IPS-NIHi7 (cell line): ENCODE measurements around the gene DDX41.
A peak's percentile ranks its signal among the peaks of the same experiment; 100 is the strongest.
"Not testable (repeated sequence)": the region's sequence is repeated elsewhere in the genome, so short reads cannot be mapped to it uniquely, and the experiment has no call there.

ENCODE experiments used
- DNase-seq: peaks from one replicate; pipeline ENCODE4 v3.0.0; 2012; ENCODE audit warnings: mixed read lengths; ENCODE audit errors: extremely low spot score

Gene DDX41

DNA sequence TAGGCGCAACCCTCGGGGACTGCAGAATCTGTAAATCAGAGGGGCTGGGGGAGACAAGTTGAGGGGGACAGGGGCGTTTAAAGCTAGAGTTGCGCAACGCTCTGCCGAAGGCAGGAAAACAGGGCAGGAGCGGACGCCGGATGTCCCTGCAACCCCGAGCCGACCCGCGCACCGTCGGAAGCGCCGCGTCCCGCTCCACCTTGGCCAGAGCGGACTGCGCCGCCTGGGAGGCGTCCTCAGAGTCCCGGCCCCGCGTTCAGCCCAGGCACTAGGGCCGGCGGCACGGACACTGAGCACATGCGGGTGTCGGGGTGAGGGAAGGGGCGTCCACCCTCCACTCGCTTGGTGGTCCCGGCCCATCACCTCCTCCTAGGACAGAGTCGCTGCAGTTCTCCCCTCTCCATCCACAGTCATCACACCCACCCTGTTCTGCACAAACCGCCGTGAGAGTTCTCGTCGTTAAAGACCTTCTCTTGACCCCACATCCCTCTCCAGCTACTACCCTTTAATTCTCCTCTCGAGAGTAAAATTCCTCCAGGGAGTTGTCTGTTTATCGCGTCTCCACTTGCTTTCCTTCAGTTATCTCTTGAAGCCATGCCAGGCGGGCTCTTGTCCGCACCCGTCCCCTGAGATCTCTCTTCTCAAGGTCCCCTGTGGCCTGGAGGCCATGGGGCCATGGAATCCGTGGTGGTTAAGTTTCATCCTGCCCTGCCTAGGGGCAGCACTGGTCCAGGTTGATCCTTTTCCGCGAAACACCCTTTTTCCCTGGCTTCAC lies 18.6 kb downstream of the DDX41 start:
- DNase-seq = no peak

DNA sequence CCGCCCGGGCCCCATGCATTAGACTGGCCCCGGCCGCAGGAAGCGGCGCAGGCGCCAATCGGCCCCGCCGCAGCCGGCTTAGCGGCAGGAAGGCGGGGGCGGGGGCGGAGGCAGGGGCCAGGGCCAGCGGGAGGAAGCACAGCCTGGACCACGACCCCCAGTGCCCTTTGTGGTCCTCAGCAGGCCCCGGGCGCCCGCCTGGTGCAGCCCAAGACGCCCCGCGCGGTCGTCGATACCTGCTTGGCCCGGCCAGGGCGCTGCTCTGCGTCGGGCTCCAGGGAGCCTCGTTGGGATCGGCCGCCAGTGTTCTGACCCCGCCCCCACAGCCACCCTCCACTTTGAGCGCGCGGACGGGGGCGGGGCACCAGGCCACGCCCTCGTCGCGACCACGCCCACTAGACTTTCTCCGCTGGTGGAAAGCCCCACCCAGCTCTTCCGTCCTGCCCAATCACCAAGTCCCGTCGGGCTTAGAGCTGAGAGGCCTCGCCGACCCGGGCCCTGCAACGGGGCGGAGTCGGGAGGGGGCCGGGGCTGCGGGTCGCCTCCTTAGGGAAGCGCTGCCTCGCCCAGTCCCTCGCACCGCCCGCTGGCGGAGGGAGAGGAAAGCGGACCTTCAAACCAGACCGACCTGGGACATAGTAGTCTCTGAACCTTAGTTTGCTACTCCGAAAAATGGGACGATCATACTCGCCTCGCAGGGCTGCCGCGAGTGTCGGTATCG lies 19.3 kb downstream of the DDX41 start, which contains the start of gene PDLIM7:
Gene PDLIM7 (minus strand): TSS at position 313 of the 721 bp plus-strand sequence. CDS start 1,092 bp downstream, outside the sequence.
- peak; percentile 98 for DNase-seq

DNA sequence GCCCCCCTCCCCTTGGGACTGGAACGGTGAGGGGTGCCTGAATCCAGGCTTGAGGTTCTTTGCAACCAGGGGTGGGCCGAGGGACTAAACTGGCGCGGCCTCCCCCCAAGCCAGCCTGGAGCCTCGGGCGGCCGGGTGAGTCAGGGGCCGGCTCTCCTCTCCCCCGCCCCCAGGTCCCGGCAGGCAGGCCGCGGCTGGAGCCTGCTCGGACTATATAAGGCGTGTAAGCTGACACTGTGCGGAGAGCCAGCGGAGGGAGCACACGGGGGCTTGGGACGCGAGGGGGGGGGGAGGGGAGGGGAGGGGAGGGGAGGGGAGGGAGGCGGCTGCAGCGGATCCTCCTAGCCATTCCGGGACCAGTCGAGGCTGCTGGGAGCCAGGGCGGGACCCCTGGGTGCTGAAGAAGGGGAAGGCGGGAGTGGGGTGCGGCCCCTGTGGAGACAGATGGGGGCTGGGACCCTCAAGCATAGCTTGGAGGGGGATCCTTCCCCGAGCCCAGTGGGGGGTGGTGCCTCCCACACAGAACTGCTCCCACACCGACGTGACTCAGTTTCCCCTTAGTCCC lies 20.0 kb downstream of the DDX41 start:
- peak; percentile 87 for DNase-seq

DNA sequence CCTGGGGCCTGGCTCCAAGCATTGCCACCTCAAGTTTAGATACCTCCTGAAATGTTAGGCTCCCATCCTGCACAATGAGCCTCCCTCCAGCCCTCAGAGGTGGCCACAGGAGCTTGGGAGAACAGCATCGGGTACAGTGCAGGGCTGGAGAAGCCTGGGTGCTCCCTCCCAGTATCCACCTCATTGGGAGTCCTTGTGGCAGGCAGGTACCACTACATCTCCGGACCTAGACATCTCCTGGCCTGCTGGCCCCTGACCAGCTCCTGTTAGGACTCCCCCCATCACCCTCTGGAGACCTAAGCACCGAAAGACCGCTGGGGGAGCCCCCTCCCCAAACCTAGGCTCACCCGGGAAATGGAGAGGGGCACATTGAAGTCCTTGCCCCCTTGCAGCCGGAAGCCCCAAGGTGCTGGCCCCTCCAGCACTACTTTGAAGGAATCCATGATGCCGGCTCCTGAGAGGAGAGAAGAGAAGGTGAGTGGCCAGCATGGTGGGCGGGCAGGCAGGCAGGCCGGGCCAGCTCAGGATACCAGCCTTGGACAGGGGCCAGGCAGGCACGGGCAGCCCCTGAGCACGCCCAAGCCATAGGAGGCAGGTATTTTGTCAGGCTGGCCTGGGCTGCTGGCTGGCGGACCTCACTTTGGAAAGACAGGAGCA lies 20.6 kb downstream of the DDX41 start:
- no peak for DNase-seq

DNA sequence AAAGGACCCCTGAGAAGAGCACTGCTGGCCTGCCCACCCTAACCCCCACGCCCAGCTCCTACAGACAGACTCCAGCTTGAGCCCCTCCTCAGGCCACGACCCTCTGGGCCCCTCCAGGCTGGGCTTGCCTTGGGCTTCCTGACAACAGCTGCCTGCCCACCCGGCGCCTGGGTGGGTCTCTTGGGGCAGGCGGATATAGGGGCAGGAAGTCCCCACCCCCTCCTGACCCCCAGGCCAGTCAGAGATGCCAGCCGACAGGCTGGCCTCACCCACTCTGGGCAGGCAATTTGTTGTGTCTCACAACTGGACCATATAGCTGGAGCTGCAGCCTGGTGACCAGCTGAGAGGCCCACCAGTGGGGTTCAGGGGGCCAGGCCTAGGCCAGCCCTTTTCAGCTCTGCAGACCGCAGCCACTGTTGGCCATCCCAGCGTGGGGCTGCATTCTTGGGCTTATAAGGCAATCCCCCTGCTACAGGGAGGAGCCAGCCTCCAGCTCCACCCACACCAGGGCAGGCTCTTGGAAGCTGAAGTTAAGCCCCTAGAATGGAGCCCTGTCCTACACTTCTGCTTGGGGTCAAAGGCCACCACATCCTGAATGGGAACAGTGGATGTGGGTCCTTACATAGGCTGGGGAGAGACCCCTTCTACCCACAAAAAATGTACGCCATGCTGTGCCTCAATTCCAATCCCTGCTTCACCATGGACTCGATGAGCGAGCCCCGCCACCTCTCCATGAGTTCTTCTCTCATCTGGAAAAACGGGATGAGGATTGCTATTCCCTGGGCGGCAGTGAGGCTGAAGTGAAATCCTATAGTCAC lies 21.3 kb downstream of the DDX41 start:
- peak; percentile 69 for DNase-seq

DNA sequence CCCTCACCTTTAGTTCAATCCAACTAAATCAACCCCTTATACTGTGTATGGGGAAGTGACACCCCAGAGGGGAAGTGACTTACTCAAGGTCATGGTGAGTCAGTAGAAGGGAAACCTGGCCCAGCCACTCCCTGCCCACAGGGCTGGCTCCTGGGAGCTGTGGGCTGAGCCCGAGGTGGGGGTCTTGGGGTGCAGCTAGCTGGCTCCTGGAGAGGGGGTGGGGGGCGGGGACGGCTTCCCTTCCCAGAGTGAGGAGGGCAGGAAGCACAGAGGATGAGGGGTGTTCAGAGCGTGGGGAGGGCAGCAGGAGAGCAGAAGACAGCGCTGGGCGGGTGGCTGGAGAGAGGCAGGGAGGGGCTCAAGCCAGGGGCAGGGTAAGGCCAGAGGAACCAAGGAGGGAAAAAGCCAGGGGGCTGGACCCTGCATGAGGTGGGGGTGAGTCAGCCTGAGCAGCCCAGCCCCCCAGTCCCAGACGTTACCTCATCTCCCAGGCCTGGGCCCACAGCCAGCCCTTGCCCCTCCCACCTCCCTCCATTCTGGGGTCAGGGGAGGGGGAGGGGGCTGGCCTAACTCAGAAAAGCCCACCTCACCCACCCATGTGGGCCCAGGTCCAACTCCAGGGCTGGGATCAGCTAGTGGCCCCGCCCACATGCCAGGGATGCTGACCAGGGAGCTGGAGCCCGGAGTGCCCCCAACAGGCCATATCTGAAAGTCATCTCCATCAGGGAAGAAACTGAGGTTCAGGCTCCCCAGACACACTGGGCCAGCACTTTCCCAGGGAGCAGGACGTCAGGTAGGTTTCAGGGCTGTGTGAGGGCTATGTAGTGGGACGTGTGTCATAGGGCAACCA lies 22.2 kb downstream of the DDX41 start:
- peak; percentile 46 for DNase-seq

DNA sequence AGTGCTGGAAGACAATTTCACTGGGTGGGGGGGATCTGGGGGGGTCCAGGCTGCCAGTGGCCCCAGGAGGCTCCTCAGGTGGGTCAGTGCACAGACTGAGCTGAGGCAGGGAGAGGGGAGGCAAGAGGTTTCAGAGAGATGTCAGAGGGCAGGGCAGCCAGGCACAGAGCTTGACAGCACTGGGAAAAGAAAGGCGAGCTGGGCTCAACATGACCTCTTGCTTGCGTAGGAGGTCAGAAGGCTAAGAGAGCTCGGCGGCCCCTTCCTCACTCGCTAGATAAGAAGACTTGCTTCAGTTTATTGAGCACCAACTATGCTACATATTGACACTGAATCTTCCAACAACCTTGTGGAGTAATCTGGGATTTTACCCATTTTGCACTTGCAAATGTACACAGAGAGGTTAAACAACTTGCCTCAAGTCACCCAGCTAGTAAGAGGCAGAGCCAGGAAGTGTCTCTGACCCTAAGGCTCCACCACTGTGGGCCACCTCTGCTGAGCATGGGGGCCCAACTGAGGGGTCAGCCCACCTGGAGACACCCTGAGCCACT lies 22.9 kb downstream of the DDX41 start:
- no peak for DNase-seq

DNA sequence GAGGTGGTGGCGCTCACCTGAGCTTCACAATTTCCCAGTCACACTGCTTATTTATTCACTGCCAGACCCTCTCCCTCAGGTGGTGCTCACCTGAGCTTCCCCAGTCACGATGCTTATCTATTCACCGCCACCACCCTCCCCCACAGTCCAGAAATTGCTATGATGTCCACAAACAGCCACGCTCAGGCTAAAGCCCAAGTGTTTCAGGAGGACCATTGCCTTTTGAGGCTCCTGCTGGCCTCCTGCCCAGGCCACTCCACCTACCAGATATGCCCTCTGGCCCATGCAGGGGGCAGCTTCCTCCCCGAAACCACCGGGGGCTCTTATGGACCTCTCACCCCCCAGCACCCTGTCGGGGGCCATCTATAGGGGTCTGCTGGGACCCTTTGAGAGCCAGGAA lies 23.9 kb downstream of the DDX41 start:
- no peak for DNase-seq

DNA sequence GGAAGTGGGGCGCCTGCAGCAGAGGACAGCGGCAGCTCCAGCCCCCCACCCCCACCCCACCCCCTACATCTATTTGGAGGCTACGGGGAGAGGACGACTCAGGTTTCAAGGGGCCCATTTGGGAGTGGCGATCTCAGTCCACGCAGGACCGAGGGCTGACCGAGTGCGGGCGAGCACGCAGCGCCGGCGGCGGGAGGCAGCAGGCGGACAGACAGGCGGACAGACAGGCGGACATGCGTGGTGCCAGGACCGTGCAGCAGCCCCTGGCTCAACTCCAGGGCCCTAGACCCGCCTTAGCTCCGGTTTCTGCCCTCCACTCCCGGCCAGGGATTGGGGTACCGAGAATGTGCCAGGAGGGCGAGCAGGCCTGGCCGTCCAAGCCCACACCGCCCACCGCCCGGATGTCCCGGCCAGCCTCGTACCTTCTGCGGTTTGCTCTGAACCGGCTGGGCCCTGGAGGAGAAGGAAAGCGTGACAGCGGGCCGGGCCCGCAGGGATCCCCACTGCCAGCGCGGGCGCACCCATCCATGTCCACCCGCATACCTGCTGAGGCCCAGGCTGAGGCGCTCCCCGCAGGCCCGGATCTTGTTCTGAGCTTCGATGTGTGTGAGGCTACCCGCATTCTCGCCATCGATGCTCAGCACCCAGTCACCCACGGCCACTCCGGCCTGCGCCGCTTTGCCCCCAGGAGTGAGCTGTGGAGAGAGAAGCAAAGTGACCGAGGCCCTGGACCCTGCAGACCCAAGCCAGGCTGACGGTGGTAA lies 24.6 kb downstream of the DDX41 start:
- no peak for DNase-seq

DNA sequence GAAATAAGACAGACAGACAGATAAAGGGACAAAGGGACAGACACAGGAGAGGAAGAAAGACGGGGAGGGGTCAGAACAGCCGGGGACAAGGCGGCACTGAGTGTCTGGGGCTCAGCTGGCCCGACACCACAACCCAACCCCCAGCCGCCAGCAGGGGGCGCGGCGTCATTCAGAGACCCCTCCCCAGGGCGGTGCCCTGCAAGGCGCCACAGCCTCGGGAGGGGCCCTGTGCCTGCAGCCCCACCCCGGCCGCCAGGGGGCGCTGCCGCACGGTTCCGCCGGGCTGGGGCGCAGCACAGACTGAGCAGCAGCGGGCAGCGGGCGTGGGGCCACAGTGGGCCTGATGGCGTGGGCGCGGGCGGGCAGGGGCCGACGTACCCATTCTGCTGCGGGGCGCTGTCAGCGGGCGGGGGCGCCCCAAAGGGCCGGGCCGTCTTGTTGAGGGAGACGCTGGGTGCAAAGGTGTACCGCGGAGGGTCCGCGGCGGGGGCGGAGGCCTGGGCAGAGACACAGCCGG lies 25.3 kb downstream of the DDX41 start:
- DNase-seq = peak; percentile 91

DNA sequence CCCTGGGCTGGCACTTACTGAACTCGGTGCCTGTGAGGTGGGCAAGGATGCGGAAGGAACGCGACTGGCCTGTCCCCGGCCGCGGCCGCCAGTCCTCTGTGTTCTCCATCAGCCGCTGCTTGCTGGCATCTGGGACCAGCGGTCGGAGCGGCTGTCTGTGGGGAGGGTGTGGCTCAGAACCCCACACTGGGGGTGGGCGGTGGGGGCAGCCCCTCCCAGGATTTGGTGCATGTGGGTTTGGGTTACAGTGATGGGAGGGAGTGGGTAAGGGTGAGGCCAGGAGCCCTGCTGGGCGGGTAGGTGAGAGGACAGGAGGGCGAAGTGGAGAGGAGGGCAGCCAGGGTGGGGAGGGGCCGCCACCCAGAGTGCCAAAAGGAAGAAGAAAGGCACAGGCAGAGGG lies 25.8 kb downstream of the DDX41 start:
- no peak for DNase-seq

DNA sequence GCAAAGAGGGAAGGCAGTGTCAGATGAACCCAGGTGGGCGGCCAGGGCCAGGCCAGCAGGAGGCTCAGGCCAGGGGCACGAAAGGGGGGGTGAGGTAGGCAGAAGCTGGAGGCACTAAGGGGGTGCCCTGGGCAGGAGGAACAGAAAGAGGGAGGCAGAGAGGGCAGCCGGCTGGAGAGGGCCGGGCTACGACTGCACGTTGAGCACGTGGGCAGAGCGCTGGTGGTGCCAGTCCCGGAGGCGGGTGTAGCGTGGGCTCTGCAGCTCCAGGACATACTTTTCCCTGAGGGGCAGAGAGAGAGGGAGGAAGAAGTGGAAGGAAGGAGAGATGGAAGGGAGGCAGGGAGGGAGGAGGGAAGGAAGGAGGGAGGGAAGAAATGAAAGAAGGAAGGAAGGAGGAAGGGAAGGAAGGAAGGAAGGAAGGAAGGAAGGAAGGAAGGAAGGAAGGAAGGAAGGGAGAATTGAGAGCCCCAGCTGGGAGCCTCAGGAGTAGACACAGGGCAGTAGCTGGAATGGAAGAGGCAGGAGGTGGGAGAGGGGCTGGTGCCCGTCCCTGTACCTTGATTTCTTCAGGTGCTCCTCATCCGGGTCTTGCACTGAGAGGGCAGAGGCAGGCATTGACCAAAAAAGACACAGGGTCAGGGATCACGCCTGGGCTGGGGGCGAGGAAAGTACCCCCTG lies 26.3 kb downstream of the DDX41 start:
- DNase-seq = no peak

DNA sequence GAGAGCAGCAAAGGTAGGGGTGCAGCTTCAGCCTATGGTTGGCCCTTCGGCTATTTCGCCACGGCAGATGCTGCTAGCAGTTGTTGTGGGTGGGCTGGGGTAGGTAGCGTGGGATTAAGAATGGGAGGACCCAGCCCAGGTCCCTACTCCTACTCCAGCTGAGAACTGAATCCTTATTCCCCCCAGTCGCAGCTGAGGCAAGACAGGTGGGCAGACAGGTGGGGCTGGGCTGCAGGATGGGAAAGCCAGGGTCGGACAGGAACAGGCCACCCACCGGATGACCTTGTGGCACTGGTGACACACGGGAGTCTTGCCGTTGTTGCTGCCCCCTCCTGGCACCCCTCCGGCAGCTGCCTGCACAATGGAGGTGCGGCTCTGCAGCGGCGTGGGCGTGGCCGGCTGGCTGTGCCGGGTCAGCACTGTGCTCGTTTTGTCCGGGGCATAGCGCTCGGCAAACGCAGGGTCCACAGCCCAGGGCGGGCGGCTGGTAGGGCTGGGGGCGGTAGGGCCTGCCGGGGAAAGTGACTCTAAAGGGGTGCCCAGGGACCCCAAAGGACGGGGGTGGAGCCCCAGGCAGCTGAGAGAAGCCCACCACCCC lies 27.5 kb downstream of the DDX41 start:
- no peak for DNase-seq

DNA sequence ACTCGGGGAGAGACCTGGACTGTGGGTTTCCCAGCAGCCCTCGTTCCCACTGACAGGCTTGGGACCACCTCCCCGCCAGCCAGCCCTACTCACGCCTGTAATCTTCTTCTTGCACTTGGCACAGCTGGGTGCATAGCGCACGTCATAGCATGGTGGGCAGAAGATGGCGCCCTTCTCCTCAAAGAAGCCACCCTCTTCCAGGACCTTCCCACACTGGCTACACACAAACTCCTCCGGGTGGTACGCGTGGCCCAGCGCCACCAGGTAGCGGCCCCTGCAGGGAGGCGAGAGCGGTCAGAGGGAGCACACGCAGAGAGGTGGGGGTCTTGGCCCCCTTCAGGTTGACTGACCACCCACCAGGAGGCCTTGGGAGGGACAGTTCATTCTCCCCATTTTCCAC lies 28.8 kb downstream of the DDX41 start:
- DNase-seq = no peak

DNA sequence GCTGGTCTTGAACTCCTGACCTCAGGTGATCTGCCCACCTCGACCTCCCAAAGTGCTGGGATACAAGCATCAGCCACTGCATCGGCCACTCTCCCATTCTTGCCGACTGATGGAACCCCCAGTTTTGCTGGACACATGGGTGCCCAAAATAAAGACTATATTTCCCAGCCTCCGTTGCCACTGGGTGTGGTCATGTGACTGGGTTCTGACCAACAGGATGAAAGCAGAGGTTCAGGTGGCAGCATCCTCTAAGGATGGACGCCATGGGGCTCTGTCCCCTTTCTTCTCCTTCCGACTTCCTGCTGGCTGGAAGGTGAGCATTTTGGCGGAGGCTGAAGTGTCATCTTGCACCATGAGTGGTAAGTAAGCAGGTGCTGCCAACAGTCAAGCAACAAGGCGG lies 29.6 kb downstream of the DDX41 start:
- no peak for DNase-seq

DNA sequence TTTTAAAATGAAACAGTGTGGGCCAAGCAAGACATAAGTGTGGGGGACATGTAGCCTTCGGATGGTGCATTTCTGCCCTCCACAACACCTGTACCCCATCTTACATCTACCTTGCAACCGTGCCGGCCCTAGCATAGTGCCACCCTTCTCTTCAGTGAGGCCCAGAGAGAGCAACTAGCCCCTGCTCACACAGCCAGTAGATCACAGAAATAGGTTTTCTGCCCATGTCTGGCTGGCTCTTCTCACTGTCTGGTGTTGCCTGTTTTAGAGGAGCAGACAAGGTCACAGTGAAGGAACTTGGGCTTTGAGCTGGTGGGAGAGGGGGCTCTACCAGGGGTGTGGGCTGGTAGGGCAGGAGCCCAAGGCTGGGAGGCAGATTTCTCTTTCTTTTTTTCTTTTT lies 30.5 kb downstream of the DDX41 start:
- DNase-seq = no peak

DNA sequence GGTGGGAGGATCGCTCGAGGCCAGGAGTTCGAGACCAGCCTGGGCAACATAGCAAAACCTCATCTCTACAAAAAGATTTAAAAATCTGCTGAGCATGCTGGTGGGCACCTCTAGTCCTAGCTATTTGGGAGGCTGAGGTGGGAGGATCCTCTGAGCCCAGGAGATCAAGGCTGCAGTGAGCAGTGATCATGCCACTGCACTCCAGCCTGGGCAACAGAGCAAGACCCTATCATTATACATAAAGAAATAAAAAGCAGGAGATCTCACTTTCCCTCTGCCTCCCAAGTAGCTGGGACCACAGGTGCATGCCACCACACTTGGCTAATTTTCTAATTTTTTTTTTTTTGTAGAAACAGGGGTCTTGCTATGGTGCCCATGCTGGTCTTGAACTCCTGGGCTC lies 31.0 kb downstream of the DDX41 start:
- not testable (repeated sequence) for DNase-seq

DNA sequence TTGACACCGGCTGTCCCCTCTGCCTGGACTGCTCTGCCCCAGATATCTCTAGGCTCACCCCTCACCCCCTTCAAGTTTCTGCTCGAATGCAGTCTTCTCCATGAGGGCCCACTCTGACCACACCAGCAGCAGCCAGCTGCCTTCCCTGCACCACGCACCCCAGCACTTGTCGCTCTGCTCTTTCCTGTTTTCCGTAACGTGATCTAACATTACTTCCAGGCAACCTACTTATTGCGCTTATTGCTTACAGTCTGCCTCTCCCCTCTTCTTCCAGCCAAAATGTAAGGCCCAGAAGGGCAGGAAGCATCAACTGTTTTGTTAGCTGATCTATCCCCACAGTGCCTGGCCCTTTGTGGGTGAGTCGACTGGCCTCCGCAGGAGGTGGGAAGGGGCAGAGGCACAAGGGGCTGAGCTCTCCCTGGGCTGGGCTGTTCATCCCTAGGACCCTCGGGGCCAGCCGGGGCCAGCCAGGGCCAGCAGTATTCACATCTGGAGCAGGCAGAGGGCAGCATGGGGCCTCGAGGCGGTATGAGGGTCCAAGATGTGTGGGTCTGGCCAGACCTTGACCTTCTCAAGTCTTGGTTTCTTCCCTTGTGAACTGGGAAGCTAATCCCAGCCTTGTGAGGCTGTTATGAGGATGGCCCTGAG lies 31.7 kb downstream of the DDX41 start:
- no peak for DNase-seq
